SK-N-SH (cell line): ENCODE data around the gene RPL21. TPM values are rescaled to one million over a fixed set of nuclear protein-coding genes. Genes with fewer than 3 reads are reported as not detected.
"Not testable (repeated sequence)": the region's sequence is repeated elsewhere in the genome, so short reads cannot be mapped to it uniquely, and the experiment has no call there.

Experiments used
- CTCF ChIA-PET: fragments of 300-600, 350-600 bp; formaldehyde crosslinking; extraction: SDS; loops from one replicate; lab custom pipeline; 2021; lab: Yijun Ruan, JAX
- POLR2A ChIA-PET: fragments of 350-600 bp; sonication (Branson Sonifier 250); formaldehyde crosslinking; extraction: SDS; loops from one replicate; lab custom pipeline; 2020; ENCODE audit warnings: antibody characterized with exemption, inconsistent platforms; lab: Yijun Ruan, JAX
- DNase-seq: peaks from one replicate; pipeline ENCODE4 v3.0.0; 2012
- H2AFZ ChIP-seq: fragments of 200-600 bp; sonication (generic); 2 replicates; pipeline ENCODE4 v1.8.1; 2016; ENCODE audit warnings: antibody characterized with exemption, mild to moderate bottlenecking, low read depth
- H3F3A ChIP-seq: fragments of 200-600 bp; sonication (generic); replicated peaks from 2 replicates; pipeline ENCODE3; 2016; ENCODE audit warnings: antibody characterized with exemption, mild to moderate bottlenecking; ENCODE audit not compliant: insufficient read depth
- H3K27ac ChIP-seq, 2 experiments: fragments of 200-500 bp in 1 of 2; fragments of 200-600 bp in 1 of 2; sonication (Bioruptor generic) in 1 of 2; sonication (generic), shearing (Covaris generic) in 1 of 2; 2 replicates each; pipeline versions ENCODE4 v1.5.1 to v1.6.1; 2014 to 2016; ENCODE audit warnings: low read depth in 2 of 2, inconsistent platforms in 1 of 2, low read length in 1 of 2, mild to moderate bottlenecking in 1 of 2, mixed read lengths in 1 of 2
- H3K27me3 ChIP-seq: fragments of 200-600 bp; sonication (generic), shearing (Covaris generic); 2 replicates; pipeline ENCODE4 v1.6.1; 2016; ENCODE audit warnings: mixed run types; ENCODE audit not compliant: insufficient read depth
- H3K36me3 ChIP-seq, 2 experiments: fragments of 200-500 bp in 1 of 2; fragments of 200-600 bp in 1 of 2; sonication (Bioruptor generic) in 1 of 2; sonication (generic) in 1 of 2; replicated peaks in 1 of 2; 2 replicates each; pipeline versions ENCODE3 to v1.5.1; 2014 to 2016; ENCODE audit warnings: low read length in 1 of 2, mild to moderate bottlenecking in 1 of 2; ENCODE audit not compliant: insufficient read depth in 2 of 2, control insufficient read depth in 1 of 2
- H3K4me1 ChIP-seq, 2 experiments: fragments of 200-500 bp in 1 of 2; fragments of 200-600 bp in 1 of 2; sonication (Bioruptor generic) in 1 of 2; sonication (generic), shearing (Covaris generic) in 1 of 2; 2 replicates each; pipeline versions ENCODE4 v1.5.1 to v1.6.1; 2014 to 2016; ENCODE audit warnings: low read depth in 1 of 2, low read length in 1 of 2, mixed run types in 1 of 2; ENCODE audit not compliant: insufficient read depth in 2 of 2, control insufficient read depth in 1 of 2
- H3K4me2 ChIP-seq: fragments of 200-600 bp; sonication (generic), shearing (Covaris generic); 2 replicates; pipeline ENCODE4 v1.6.1; 2017; ENCODE audit warnings: mixed run types
- H3K4me3 ChIP-seq, 2 experiments: fragments of 200-500 bp in 1 of 2; fragments of 200-600 bp in 1 of 2; sonication (Bioruptor generic) in 1 of 2; sonication (generic), shearing (Covaris generic) in 1 of 2; 2 replicates each; pipeline versions ENCODE4 v1.5.1 to v1.8.1; 2014 to 2016; ENCODE audit warnings: low read depth in 2 of 2, inconsistent platforms in 1 of 2, low read length in 1 of 2, mild to moderate bottlenecking in 1 of 2, mixed read lengths in 1 of 2, moderate library complexity in 1 of 2
- H3K79me2 ChIP-seq: fragments of 200-600 bp; sonication (generic); 2 replicates; pipeline ENCODE4 v1.8.1; 2017; ENCODE audit warnings: mild to moderate bottlenecking; ENCODE audit not compliant: insufficient read depth
- H3K9ac ChIP-seq: fragments of 200-600 bp; sonication (generic); 2 replicates; pipeline ENCODE4 v1.6.1; 2017; ENCODE audit warnings: mixed run types
- H3K9me2 ChIP-seq: fragments of 200-600 bp; sonication (generic); 2 replicates; pipeline ENCODE4 v1.6.1; 2017; ENCODE audit warnings: mixed run types
- H3K9me3 ChIP-seq: fragments of 200-600 bp; sonication (generic); 2 replicates; pipeline ENCODE4 v1.6.1; 2017; ENCODE audit warnings: mixed run types, mild to moderate bottlenecking, moderate library complexity
- H4K20me1 ChIP-seq: fragments of 200-600 bp; sonication (generic); 2 replicates; pipeline ENCODE4 v1.6.1; 2017; ENCODE audit warnings: mild to moderate bottlenecking, mixed run types; ENCODE audit not compliant: insufficient read depth
- ELF1 ChIP-seq: IDR thresholded peaks from 2 replicates; pipeline ENCODE4 v1.4.0; 2012
- EP300 ChIP-seq, 2 experiments: IDR thresholded peaks; 2 replicates each; pipeline versions ENCODE4 v1.4.0 to v1.6.1; 2012; ENCODE audit warnings: borderline replicate concordance in 1 of 2, low read depth in 1 of 2, low read length in 1 of 2
- EZH2phosphoT487 ChIP-seq: fragments of 200-600 bp; sonication (generic); IDR thresholded peaks from 2 replicates; pipeline ENCODE4 v1.6.1; 2017; ENCODE audit warnings: low read depth, mixed run types, mild to moderate bottlenecking, antibody characterized with exemption, moderate library complexity, borderline replicate concordance
- FOXJ3 ChIP-seq: sonication (generic); formaldehyde crosslinking; IDR thresholded peaks from 2 replicates; pipeline ENCODE4 v1.5.1; 2020; ENCODE audit warnings: mild to moderate bottlenecking, missing genetic modification reagents
- GATA2 ChIP-seq: sonication (generic); formaldehyde crosslinking; IDR thresholded peaks from 2 replicates; pipeline ENCODE4 v1.5.0; 2020; ENCODE audit warnings: mild to moderate bottlenecking, missing genetic modification reagents
- JUND ChIP-seq: IDR thresholded peaks from 2 replicates; pipeline ENCODE4 v1.4.0; 2012
- MEF2A ChIP-seq: IDR thresholded peaks from 2 replicates; pipeline ENCODE4 v1.4.0; 2012; ENCODE audit warnings: low read depth, borderline replicate concordance
- MXI1 ChIP-seq: IDR thresholded peaks from 2 replicates; pipeline ENCODE4 v1.6.1; 2012; ENCODE audit warnings: mild to moderate bottlenecking, low read depth, low read length, improper control_type of control experiment
- NFIC ChIP-seq: IDR thresholded peaks from 2 replicates; pipeline ENCODE4 v1.4.0; 2012; ENCODE audit warnings: borderline replicate concordance
- RCOR1 ChIP-seq: fragments of 150-350 bp; IDR thresholded peaks from 2 replicates; pipeline ENCODE4 v1.6.1; 2017; ENCODE audit warnings: antibody characterized with exemption, low read length
- SMC3 ChIP-seq: IDR thresholded peaks from 2 replicates; pipeline ENCODE4 v1.6.1; 2012; ENCODE audit warnings: low read depth, low read length, improper control_type of control experiment
- TAF1 ChIP-seq: IDR thresholded peaks from 2 replicates; pipeline ENCODE4 v1.6.1; 2012; ENCODE audit warnings: low read depth, mild to moderate bottlenecking, low read length, moderate library complexity, borderline replicate concordance
- WGBS: methylation state at CpG from one replicate; pipeline ENCODE4 v1.1.6; 2017; ENCODE audit warnings: low lambda C conversion rate; 5-methylcytosine and 5-hydroxymethylcytosine counted together
- polyA plus RNA-seq, 3 experiments: library from polyadenylated mRNA; depleted of rRNA; stranded (reverse); fragments of >200 nt; gene quantifications; 2 replicates each; pipeline ENCODE4 v1.2.3, GENCODE V29; 2012
- TF ChIP-seq, protein P1 (sequence below): IDR thresholded peaks from 2 replicates; pipeline ENCODE4 v1.4.0; 2012; ENCODE audit warnings: low read depth, borderline replicate concordance
- TF ChIP-seq, protein P2 (sequence below): fragments of 200-600 bp; sonication (generic); IDR thresholded peaks from 2 replicates; pipeline ENCODE4 v1.6.1; 2017; ENCODE audit warnings: antibody characterized with exemption, mild to moderate bottlenecking, moderate library complexity
- TF ChIP-seq, protein P3 (sequence below): fragments of 150-350 bp; IDR thresholded peaks from 2 replicates; pipeline ENCODE4 v1.6.1; 2016; ENCODE audit warnings: mild to moderate bottlenecking, low read depth, low read length

The RPL21 gene
- polyA plus RNA-seq, 1 of the 3 experiments (the other 2 are of a cell fraction), result 1,261 TPM

DNA sequence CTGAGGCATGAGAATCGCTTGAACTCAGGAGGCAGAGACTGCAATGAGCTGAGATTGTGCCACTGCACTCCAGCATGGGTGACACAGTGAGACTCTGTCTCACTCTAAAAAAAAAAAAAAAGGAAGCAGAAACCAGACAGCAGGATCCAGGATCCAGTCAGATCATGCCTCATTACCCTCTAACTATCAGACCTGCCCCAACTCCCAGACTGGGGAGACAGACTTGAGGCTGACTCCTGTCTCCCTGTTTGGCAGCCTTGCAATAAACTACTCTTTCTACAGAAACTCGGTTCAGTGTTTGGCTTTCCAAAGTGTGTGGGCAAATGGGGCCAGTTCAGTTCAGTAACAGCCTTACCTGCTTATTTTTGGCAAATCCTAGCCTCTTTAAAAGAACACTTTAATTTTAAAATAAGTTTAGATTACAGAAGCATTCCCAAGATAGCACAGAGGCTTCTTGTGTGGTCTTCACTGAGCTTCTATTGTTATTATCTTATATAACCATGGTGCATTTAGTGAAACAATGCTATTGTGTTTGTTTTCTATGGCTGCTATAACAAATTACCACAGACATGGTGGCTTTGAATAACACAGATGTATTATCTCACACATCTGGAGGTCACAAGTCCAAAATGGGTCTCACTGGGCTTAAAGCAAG, 37.8 kb downstream of the RPL21 start:
- TF ChIP-seq, protein P1, sequence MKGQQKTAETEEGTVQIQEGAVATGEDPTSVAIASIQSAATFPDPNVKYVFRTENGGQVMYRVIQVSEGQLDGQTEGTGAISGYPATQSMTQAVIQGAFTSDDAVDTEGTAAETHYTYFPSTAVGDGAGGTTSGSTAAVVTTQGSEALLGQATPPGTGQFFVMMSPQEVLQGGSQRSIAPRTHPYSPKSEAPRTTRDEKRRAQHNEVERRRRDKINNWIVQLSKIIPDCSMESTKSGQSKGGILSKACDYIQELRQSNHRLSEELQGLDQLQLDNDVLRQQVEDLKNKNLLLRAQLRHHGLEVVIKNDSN, result no peak
- no peak for TF ChIP-seq JUND
- no peak for TF ChIP-seq ELF1
- TF ChIP-seq SMC3, result no peak
- TF ChIP-seq EZH2phosphoT487, result no peak
- TF ChIP-seq FOXJ3 (CRISPR knock-in tag), result no peak
- no peak for TF ChIP-seq MEF2A
- TF ChIP-seq, protein P2, sequence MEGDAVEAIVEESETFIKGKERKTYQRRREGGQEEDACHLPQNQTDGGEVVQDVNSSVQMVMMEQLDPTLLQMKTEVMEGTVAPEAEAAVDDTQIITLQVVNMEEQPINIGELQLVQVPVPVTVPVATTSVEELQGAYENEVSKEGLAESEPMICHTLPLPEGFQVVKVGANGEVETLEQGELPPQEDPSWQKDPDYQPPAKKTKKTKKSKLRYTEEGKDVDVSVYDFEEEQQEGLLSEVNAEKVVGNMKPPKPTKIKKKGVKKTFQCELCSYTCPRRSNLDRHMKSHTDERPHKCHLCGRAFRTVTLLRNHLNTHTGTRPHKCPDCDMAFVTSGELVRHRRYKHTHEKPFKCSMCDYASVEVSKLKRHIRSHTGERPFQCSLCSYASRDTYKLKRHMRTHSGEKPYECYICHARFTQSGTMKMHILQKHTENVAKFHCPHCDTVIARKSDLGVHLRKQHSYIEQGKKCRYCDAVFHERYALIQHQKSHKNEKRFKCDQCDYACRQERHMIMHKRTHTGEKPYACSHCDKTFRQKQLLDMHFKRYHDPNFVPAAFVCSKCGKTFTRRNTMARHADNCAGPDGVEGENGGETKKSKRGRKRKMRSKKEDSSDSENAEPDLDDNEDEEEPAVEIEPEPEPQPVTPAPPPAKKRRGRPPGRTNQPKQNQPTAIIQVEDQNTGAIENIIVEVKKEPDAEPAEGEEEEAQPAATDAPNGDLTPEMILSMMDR, result no peak
- Histone ChIP-seq H3K27ac (no peak overlapping the region), H3F3A (no peaks in the 10 kb centered on the region), H3K4me1 (no peaks in the 10 kb centered on the region), H3K79me2 (no peaks in the 10 kb centered on the region), H4K20me1 (no peaks in the 10 kb centered on the region), H3K4me3 (no peak overlapping the region), H3K27me3 (peaks cover 13% of the 10 kb centered on the region), H3K36me3 (no peaks in the 10 kb centered on the region), H3K9me3 (no peaks in the 10 kb centered on the region), H3K9me2 (no peaks in the 10 kb centered on the region), H3K9ac (no peak overlapping the region), H3K4me2 (no peak overlapping the region), H2AFZ (no peak overlapping the region)
- DNase-seq, result no peak
- CTCF ChIA-PET, result interaction anchor here (0.9 kb wide), 1 partner anchor 304 kb away, joined by 6 read pairs; no protein-coding TSS in a partner anchor
- POLR2A ChIA-PET, result no interaction called here
- WGBS, result 32% methylated on average over 2 of the region's 2 CpGs

DNA sequence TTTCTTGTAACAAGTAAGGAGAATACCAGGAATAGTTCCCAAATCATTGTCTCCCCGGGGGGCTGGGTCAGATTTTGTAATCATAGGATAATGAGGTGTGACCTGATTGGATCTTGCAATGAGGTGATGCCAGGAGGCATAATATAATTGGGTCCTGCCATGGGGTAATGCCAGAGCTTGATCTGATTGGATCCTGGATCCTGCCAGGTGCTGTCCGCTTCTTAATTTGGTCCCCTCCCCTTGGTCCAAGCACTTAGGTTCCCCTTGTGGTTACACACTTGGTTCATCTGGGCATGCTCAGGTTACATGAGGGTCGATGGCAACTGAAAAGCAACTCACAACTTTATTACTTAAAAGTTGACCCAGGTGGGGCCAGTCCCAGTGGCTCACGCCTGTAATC, 39.4 kb downstream of the RPL21 start:
- Histone ChIP-seq H2AFZ (no peak overlapping the region), H3K4me2 (no peak overlapping the region), H3K4me1 (no peaks in the 10 kb centered on the region), H3K9me2 (no peaks in the 10 kb centered on the region), H3K4me3 (no peak overlapping the region), H3K9ac (no peak overlapping the region), H3K36me3 (no peaks in the 10 kb centered on the region), H3F3A (no peaks in the 10 kb centered on the region), H3K27ac (no peak overlapping the region), H3K79me2 (no peaks in the 10 kb centered on the region), H4K20me1 (no peaks in the 10 kb centered on the region), H3K9me3 (no peaks in the 10 kb centered on the region), H3K27me3 (peaks cover 25% of the 10 kb centered on the region)
- 30% methylated on average over 4 of the region's 4 CpGs for WGBS
- ChIA-PET CTCF (no interaction called here), POLR2A (no interaction called here)
- no peak for DNase-seq
- TF ChIP-seq, protein P1, result no peak
- no peak for TF ChIP-seq MXI1
- TF ChIP-seq NFIC, result no peak
- no peak for TF ChIP-seq TAF1
- TF ChIP-seq GATA2, result no peak
- no peak for TF ChIP-seq RCOR1
- TF ChIP-seq EP300 (IDR thresholded peaks at IDR 0.05; ENCODE audit: borderline replicate concordance in 1 of 2, low read depth in 1 of 2, low read length in 1 of 2), result no peak
- no peak for TF ChIP-seq EZH2phosphoT487
- TF ChIP-seq MEF2A, result no peak
- TF ChIP-seq, protein P3, sequence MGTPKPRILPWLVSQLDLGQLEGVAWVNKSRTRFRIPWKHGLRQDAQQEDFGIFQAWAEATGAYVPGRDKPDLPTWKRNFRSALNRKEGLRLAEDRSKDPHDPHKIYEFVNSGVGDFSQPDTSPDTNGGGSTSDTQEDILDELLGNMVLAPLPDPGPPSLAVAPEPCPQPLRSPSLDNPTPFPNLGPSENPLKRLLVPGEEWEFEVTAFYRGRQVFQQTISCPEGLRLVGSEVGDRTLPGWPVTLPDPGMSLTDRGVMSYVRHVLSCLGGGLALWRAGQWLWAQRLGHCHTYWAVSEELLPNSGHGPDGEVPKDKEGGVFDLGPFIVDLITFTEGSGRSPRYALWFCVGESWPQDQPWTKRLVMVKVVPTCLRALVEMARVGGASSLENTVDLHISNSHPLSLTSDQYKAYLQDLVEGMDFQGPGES, result no peak
- TF ChIP-seq, protein P2, result no peak

DNA sequence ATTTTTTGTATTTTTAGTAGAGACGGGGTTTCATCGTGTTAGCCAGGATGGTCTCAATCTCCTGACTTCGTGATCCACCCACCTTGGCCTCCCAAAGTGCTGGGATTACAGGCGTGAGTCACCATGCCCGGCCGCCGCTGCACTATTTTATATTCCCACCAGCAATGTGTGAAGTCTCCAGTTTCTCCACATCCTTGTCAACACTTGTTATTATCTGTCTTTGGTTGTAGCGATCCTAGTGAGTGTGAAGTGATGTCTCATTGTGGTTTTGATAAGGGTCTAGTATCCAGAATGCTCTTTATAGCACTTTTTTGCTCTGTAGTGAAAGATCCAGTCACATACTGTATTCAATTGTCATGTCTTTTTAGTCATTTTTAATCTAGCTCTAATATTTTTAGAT, 40.6 kb downstream of the RPL21 start:
- CTCF ChIA-PET, H3K9me3 ChIP-seq, H3K4me3 ChIP-seq, H3K4me1 ChIP-seq, H3K9me2 ChIP-seq, H3K36me3 ChIP-seq, H3F3A ChIP-seq, H3K9ac ChIP-seq, H3K27ac ChIP-seq, H2AFZ ChIP-seq, DNase-seq, H3K4me2 ChIP-seq, H4K20me1 ChIP-seq, H3K79me2 ChIP-seq: not testable (repeated sequence)
- 59% methylated on average over 8 of the region's 8 CpGs for WGBS
- H3K27me3 ChIP-seq, result peaks cover 37% of the 10 kb centered on the region
- POLR2A ChIA-PET, result interaction anchor here (0.7 kb wide), 1 partner anchor 12 kb away, joined by 3 read pairs; no protein-coding TSS in a partner anchor
